Anterior cingulate cortex (tissue), 58 donors: ENCODE results near the gene C8B.
A peak's percentile ranks its signal among the peaks of the same experiment; 100 is the strongest.

Source experiments
- DNase-seq, 58 donors: peaks; one replicate each; lab custom pipeline; 2025; lab: John Stamatoyannopoulos, UW

Gene C8B

GRCh38 chr1:56934430-56935060, 31.3 kb downstream of the C8B start:
- no peak for DNase-seq

GRCh38 chr1:56933606-56934005, 32.2 kb downstream of the C8B start:
- DNase-seq = no peak

- DNase-seq = no peak
These were observed 32.7 kb downstream of the C8B start for GRCh38 chr1:56933161-56933560.

GRCh38 chr1:56931686-56932085, 34.1 kb downstream of the C8B start:
- no peak for DNase-seq

DNA sequence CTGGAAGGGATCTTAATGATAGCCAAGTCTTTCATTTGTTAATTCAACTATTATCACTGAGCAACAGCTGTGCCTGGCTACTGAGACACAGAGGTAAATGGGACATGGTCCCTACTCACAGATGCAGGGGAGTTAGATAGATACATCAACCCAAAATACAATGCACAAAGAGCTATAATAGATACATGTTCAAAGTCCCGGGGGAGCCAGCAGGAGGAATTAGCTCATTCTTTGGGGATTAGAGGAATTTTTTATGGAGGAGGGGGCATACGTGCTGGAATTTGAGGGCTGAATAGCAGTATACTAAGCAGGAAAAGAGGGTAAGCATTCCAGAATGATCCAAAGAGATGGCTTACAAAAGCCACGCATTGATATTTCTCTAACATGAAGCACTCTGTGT, 34.6 kb downstream of the C8B start:
- DNase-seq = no peak

DNA sequence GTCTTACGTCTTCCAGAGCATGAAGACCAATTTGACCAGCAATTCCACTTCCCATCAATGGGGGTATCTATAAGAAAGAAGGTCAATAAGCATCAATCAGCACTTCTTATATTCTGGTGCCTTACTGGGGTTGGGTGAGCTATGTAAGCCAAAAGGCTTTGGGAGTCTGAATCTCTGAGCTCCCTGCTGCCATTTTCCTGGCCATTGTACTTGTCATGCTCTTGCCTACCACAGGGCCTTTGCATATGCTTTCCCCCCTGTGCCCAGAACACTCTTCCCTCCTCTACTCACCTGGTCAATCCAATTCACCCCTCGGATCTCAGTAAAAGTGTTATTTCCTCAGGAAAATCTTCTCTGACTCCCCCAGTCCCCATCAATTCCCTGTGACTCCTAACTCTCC, 36.3 kb downstream of the C8B start:
- no peak for DNase-seq

- DNase-seq = no peak
These were observed 37.8 kb downstream of the C8B start for GRCh38 chr1:56927986-56928385.

GRCh38 chr1:56927171-56927570, 38.6 kb downstream of the C8B start:
- DNase-seq = no peak

DNA sequence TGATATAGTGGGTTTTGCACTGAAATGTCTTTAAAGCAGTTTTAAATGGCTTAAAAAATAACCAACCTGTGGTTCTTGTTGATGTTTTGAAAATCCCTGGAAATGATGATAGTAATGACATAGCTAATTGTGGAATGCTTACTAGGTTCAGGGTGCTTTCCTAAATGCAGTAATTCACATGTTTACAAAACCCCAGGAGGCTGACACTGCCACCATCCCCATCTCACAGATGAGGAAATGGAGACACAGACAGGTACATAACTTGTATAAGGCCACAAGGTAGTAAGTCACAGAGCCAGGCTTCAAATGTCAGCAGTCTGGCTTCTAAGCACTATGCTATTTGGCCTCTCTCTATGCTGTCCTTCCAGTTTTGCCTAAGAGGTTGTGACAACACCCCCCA, 40.6 kb downstream of the C8B start:
- no peak for DNase-seq

- no peak for DNase-seq
These were observed 41.7 kb downstream of the C8B start for GRCh38 chr1:56924116-56924515.

- DNase-seq = no peak
These were observed 42.6 kb downstream of the C8B start for GRCh38 chr1:56923201-56923600.

GRCh38 chr1:56922507-56922906, 43.3 kb downstream of the C8B start:
- no peak for DNase-seq

DNA sequence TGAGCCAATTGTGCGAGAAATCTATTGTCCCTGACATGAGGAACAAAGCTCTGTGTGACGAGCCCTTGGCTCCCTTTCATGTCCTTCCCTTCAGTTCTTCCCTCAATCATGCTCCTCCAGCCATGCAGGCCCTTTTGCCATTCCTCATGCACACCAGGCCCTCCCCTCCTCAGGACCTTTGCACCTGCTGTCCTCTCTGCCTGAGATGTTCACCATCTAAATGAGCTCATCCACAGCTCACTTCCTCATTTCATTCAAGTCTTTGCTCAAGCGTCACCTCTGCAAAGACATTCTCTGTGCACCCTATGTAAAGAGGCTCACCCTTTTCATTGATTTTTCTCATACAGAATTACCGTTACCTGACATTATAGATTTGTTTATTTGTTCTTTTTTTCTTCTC, 43.7 kb downstream of the C8B start:
- no peak for DNase-seq

DNA sequence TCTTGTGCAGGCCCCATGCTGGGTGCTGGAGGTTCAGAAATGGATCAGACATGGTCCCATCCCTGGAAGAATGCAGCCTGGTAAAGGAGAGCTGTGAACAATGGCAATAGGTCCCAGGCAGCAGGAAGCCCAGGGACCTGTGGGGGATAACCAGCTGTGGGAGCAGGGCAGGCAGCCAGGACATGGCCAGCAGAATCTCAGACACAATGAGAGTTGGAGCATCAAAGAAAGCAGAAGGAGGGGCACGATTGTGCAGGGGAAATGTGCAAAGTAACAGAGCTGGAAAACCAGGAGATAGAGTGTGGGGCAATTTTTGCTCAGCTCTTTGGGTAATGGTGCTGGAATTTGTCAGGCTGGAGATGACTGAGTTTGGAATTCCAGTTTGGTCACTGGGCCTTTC, 44.3 kb downstream of the C8B start:
- no peak for DNase-seq

- peak in 5 of 58 donors; percentile 0 to 9 (median 3) for DNase-seq
These were observed 45.2 kb downstream of the C8B start for GRCh38 chr1:56920591-56921001.

GRCh38 chr1:56917356-56917755, 48.5 kb downstream of the C8B start:
- no peak for DNase-seq

DNA sequence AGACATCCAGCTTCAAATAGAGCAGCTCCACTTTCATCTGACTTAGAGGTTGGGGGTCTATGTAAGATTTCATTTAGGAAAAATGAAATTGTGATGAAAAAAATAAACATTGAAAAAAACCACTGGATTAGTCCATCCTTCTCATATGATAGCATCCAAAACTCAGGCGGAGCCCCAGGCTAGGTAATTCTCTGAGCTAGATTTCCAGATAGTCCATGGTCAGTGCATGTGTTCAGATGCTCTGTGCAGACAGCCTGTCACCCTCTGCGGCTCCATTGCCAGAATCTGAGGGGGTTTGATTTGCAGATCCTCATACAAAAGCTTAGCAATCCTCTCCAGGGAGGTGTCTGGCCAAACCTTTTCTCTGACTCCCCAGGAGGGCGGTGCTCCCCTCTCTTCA, 49.2 kb downstream of the C8B start:
- DNase-seq = no peak

- DNase-seq = no peak
These were observed 49.9 kb downstream of the C8B start for GRCh38 chr1:56915960-56916359.

GRCh38 chr1:56912325-56912724, 53.5 kb downstream of the C8B start:
- DNase-seq = no peak

- no peak for DNase-seq
These were observed 54.5 kb downstream of the C8B start for GRCh38 chr1:56911098-56911938.

GRCh38 chr1:56910441-56910985, 55.3 kb downstream of the C8B start:
- DNase-seq = no peak
